HEK293 (cell line): ENCODE measurements around the gene ZFP91.

Source experiments
- GLI4 ChIP-seq: fragments of 450-650 bp; formaldehyde crosslinking; IDR thresholded peaks from 2 replicates; pipeline ENCODE4 v1.5.1; 2016; ENCODE audit warnings: missing biosample characterization, missing genetic modification characterization
- KLF8 ChIP-seq: fragments of 450-650 bp; formaldehyde crosslinking; IDR thresholded peaks from 2 replicates; pipeline ENCODE4 v1.5.1; 2016; ENCODE audit warnings: missing biosample characterization, missing genetic modification characterization
- MYNN ChIP-seq: fragments of 450-650 bp; formaldehyde crosslinking; IDR thresholded peaks from 2 replicates; pipeline ENCODE4 v1.5.1; 2016; ENCODE audit warnings: missing biosample characterization, missing genetic modification characterization, borderline replicate concordance
- PRDM1 ChIP-seq: fragments of 450-650 bp; formaldehyde crosslinking; IDR thresholded peaks from 2 replicates; pipeline ENCODE4; 2016; ENCODE audit warnings: missing biosample characterization, missing genetic modification characterization
- SP3 ChIP-seq: fragments of 450-650 bp; formaldehyde crosslinking; IDR thresholded peaks from 2 replicates; pipeline ENCODE4 v1.5.1; 2016; ENCODE audit warnings: missing biosample characterization, missing genetic modification characterization
- SP7 ChIP-seq: fragments of 450-650 bp; formaldehyde crosslinking; IDR thresholded peaks from 2 replicates; pipeline ENCODE4 v1.5.1; 2016; ENCODE audit warnings: missing biosample characterization, missing genetic modification characterization
- WT1 ChIP-seq: fragments of 450-650 bp; formaldehyde crosslinking; IDR thresholded peaks from 2 replicates; pipeline ENCODE4 v1.5.1; 2016; ENCODE audit warnings: missing biosample characterization, missing genetic modification characterization
- ZEB2 ChIP-seq: fragments of 450-650 bp; formaldehyde crosslinking; IDR thresholded peaks from 2 replicates; pipeline ENCODE4 v1.5.1; 2016; ENCODE audit warnings: missing biosample characterization, missing genetic modification characterization
- ZFHX2 ChIP-seq: fragments of 450-650 bp; formaldehyde crosslinking; conservative IDR thresholded peaks from 2 replicates; pipeline ENCODE4 v1.5.1; 2016; ENCODE audit warnings: missing biosample characterization, missing genetic modification characterization
- ZNF112 ChIP-seq: fragments of 450-650 bp; formaldehyde crosslinking; IDR thresholded peaks from 2 replicates; pipeline ENCODE4 v1.5.0; 2017; ENCODE audit warnings: missing biosample characterization, missing genetic modification characterization
- ZNF169 ChIP-seq: fragments of 450-650 bp; formaldehyde crosslinking; IDR thresholded peaks from 2 replicates; pipeline ENCODE4 v1.5.1; 2016; ENCODE audit warnings: missing biosample characterization, missing genetic modification characterization
- ZNF19 ChIP-seq: fragments of 450-650 bp; formaldehyde crosslinking; IDR thresholded peaks from 2 replicates; pipeline ENCODE4; 2016; ENCODE audit warnings: missing biosample characterization, missing genetic modification characterization, low read depth
- ZNF274 ChIP-seq, 2 experiments: fragments of 200-500 bp in 1 of 2; fragments of 450-650 bp in 1 of 2; sonication (Bioruptor generic) in 1 of 2; formaldehyde crosslinking in 1 of 2; IDR thresholded peaks; 2 replicates each; pipeline versions ENCODE4 v1.5.1 to v1.6.1; 2014 to 2016; ENCODE audit warnings: borderline replicate concordance in 1 of 2, inconsistent platforms in 1 of 2, low read length in 1 of 2, missing biosample characterization in 1 of 2, missing genetic modification characterization in 1 of 2
- ZNF366 ChIP-seq: fragments of 450-650 bp; formaldehyde crosslinking; conservative IDR thresholded peaks from 2 replicates; pipeline ENCODE4 v1.5.1; 2016; ENCODE audit warnings: missing biosample characterization, missing genetic modification characterization
- ZNF404 ChIP-seq: fragments of 450-650 bp; formaldehyde crosslinking; IDR thresholded peaks from 2 replicates; pipeline ENCODE4 v1.5.1; 2017; ENCODE audit warnings: missing biosample characterization, missing genetic modification characterization
- ZNF473 ChIP-seq: fragments of 450-650 bp; formaldehyde crosslinking; IDR thresholded peaks from 2 replicates; pipeline ENCODE4 v1.5.1; 2017; ENCODE audit warnings: missing biosample characterization, missing genetic modification characterization
- ZNF791 ChIP-seq: fragments of 450-650 bp; formaldehyde crosslinking; IDR thresholded peaks from 2 replicates; pipeline ENCODE4 v1.5.1; 2016; ENCODE audit warnings: missing biosample characterization, missing genetic modification characterization
- ZNF830 ChIP-seq: fragments of 450-650 bp; IDR thresholded peaks from 2 replicates; pipeline ENCODE4 v1.5.0; 2018; ENCODE audit warnings: missing biosample characterization, missing genetic modification characterization, low read depth, mild to moderate bottlenecking, moderate library complexity
- ZNF837 ChIP-seq: fragments of 450-650 bp; formaldehyde crosslinking; IDR thresholded peaks from 2 replicates; pipeline ENCODE4 v1.5.1; 2016; ENCODE audit warnings: missing biosample characterization, missing genetic modification characterization
- ZSCAN23 ChIP-seq: fragments of 450-650 bp; formaldehyde crosslinking; IDR thresholded peaks from 2 replicates; pipeline ENCODE4 v1.5.1; 2016; ENCODE audit warnings: missing biosample characterization, missing genetic modification characterization
- TF ChIP-seq, protein P1 (sequence below): fragments of 450-650 bp; formaldehyde crosslinking; IDR thresholded peaks from 2 replicates; pipeline ENCODE4 v1.5.1; 2016; ENCODE audit warnings: missing biosample characterization, missing genetic modification characterization
- TF ChIP-seq, protein P2 (sequence below): fragments of 450-650 bp; formaldehyde crosslinking; IDR thresholded peaks from 2 replicates; pipeline ENCODE4 v1.5.1; 2016; ENCODE audit warnings: missing biosample characterization, missing genetic modification characterization
- TF ChIP-seq, protein P3 (sequence below): fragments of 450-650 bp; formaldehyde crosslinking; IDR thresholded peaks from 2 replicates; pipeline ENCODE4 v1.5.0; 2017; ENCODE audit warnings: missing biosample characterization, missing genetic modification characterization, borderline replicate concordance
- TF ChIP-seq, protein P4 (sequence below): fragments of 450-650 bp; formaldehyde crosslinking; IDR thresholded peaks from 2 replicates; pipeline ENCODE4 v1.5.1; 2016; ENCODE audit warnings: missing biosample characterization, missing genetic modification characterization, borderline replicate concordance
- TF ChIP-seq, protein P5 (sequence below): fragments of 450-650 bp; formaldehyde crosslinking; IDR thresholded peaks from 2 replicates; pipeline ENCODE4 v1.5.1; 2016; ENCODE audit warnings: missing biosample characterization, missing genetic modification characterization
- TF ChIP-seq, protein P6 (sequence below): fragments of 450-650 bp; formaldehyde crosslinking; IDR thresholded peaks from 2 replicates; pipeline ENCODE4 v1.5.1; 2016; ENCODE audit warnings: missing biosample characterization, missing genetic modification characterization, low read depth

ZFP91 gene

DNA sequence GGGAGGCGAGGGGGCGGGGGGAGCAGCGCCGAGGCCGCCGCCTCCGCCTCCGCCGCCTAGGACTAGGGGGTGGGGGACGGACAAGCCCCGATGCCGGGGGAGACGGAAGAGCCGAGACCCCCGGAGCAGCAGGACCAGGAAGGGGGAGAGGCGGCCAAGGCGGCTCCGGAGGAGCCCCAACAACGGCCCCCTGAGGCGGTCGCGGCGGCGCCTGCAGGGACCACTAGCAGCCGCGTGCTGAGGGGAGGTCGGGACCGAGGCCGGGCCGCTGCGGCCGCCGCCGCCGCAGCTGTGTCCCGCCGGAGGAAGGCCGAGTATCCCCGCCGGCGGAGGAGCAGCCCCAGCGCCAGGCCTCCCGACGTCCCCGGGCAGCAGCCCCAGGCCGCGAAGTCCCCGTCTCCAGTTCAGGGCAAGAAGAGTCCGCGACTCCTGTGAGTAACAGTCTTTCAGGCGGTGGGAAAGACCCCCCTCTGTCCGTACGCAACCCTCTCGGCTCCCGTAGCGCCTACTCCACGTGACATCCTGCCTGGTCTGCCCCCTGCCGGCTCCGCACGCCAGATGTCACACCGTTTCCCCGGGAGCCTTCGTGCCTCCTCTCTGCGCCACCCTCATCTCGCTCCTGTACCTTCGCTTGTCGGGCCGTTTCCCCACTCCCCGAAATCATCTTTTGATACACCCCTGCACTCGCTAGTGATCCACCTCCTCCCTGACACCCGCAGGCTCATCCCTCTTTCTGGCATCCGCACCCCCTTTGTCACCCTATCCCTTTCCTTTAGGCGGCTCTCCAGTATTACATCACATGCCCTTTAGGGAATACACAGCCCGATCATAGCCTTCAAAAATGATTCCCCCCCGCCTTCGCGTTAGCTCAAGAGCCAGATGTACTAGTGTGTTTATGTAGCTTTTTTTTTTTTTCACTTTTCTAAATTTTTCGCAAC lies 598 bp downstream of the ZFP91 start (continued):
- TF ChIP-seq, protein P1, sequence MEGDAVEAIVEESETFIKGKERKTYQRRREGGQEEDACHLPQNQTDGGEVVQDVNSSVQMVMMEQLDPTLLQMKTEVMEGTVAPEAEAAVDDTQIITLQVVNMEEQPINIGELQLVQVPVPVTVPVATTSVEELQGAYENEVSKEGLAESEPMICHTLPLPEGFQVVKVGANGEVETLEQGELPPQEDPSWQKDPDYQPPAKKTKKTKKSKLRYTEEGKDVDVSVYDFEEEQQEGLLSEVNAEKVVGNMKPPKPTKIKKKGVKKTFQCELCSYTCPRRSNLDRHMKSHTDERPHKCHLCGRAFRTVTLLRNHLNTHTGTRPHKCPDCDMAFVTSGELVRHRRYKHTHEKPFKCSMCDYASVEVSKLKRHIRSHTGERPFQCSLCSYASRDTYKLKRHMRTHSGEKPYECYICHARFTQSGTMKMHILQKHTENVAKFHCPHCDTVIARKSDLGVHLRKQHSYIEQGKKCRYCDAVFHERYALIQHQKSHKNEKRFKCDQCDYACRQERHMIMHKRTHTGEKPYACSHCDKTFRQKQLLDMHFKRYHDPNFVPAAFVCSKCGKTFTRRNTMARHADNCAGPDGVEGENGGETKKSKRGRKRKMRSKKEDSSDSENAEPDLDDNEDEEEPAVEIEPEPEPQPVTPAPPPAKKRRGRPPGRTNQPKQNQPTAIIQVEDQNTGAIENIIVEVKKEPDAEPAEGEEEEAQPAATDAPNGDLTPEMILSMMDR: peak; percentile 97
- TF ChIP-seq SP7 (tag by site-specific recombination) (peak; percentile 80), WT1 (tag by site-specific recombination) (peak; percentile 69; the same call in 1 of the 2 replicates), ZNF837 (tag by site-specific recombination) (no peak), ZNF791 (tag by site-specific recombination) (no peak), SP3 (tag by site-specific recombination) (peak; percentile 52), MYNN (tag by site-specific recombination) (no peak), ZSCAN23 (0 out of 2 replicates have a peak, but pooled peaks have one; percentile 15), ZNF473 (tag by site-specific recombination) (no peak), ZNF169 (tag by site-specific recombination) (no peak), PRDM1 (tag by site-specific recombination) (peak; percentile 68), ZNF19 (tag by site-specific recombination) (no peak), KLF8 (tag by site-specific recombination) (peak; percentile 77), GLI4 (0 out of 2 replicates have a peak, but pooled peaks have one; percentile 32), ZNF274 (IDR thresholded peaks at IDR 0.05; ENCODE audit: low read length) (no peak), ZNF274 (tag by site-specific recombination; IDR thresholded peaks at IDR 0.05; ENCODE audit: borderline replicate concordance) (no peak), ZNF830 (no peak), ZNF112 (tag by site-specific recombination) (no peak), ZNF366 (tag by site-specific recombination) (peak; percentile 97), ZEB2 (tag by site-specific recombination) (peak; percentile 96), ZNF404 (tag by site-specific recombination) (no peak), ZFHX2 (tag by site-specific recombination) (no peak; the same call in 1 of the 2 replicates)
- TF ChIP-seq, protein P2, sequence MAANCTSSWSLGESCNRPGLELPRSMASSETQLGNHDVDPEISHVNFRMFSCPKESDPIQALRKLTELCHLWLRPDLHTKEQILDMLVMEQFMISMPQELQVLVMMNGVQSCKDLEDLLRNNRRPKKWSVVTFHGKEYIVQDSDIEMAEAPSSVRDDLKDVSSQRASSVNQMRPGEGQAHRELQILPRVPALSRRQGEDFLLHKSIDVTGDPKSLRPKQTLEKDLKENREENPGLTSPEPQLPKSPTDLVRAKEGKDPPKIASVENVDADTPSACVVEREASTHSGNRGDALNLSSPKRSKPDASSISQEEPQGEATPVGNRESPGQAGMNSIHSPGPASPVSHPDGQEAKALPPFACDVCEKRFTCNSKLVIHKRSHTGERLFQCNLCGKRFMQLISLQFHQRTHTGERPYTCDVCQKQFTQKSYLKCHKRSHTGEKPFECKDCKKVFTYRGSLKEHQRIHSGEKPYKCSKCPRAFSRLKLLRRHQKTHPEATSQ (tag by site-specific recombination): no peak
- TF ChIP-seq, protein P3, sequence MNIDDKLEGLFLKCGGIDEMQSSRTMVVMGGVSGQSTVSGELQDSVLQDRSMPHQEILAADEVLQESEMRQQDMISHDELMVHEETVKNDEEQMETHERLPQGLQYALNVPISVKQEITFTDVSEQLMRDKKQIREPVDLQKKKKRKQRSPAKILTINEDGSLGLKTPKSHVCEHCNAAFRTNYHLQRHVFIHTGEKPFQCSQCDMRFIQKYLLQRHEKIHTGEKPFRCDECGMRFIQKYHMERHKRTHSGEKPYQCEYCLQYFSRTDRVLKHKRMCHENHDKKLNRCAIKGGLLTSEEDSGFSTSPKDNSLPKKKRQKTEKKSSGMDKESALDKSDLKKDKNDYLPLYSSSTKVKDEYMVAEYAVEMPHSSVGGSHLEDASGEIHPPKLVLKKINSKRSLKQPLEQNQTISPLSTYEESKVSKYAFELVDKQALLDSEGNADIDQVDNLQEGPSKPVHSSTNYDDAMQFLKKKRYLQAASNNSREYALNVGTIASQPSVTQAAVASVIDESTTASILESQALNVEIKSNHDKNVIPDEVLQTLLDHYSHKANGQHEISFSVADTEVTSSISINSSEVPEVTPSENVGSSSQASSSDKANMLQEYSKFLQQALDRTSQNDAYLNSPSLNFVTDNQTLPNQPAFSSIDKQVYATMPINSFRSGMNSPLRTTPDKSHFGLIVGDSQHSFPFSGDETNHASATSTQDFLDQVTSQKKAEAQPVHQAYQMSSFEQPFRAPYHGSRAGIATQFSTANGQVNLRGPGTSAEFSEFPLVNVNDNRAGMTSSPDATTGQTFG: no peak
- TF ChIP-seq, protein P4, sequence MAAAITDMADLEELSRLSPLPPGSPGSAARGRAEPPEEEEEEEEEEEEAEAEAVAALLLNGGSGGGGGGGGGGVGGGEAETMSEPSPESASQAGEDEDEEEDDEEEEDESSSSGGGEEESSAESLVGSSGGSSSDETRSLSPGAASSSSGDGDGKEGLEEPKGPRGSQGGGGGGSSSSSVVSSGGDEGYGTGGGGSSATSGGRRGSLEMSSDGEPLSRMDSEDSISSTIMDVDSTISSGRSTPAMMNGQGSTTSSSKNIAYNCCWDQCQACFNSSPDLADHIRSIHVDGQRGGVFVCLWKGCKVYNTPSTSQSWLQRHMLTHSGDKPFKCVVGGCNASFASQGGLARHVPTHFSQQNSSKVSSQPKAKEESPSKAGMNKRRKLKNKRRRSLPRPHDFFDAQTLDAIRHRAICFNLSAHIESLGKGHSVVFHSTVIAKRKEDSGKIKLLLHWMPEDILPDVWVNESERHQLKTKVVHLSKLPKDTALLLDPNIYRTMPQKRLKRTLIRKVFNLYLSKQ (tag by site-specific recombination): no peak
- TF ChIP-seq, protein P5, sequence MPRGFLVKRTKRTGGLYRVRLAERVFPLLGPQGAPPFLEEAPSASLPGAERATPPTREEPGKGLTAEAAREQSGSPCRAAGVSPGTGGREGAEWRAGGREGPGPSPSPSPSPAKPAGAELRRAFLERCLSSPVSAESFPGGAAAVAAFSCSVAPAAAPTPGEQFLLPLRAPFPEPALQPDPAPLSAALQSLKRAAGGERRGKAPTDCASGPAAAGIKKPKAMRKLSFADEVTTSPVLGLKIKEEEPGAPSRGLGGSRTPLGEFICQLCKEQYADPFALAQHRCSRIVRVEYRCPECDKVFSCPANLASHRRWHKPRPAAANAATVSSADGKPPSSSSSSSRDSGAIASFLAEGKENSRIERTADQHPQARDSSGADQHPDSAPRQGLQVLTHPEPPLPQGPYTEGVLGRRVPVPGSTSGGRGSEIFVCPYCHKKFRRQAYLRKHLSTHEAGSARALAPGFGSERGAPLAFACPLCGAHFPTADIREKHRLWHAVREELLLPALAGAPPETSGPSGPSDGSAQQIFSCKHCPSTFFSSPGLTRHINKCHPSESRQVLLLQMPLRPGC (tag by site-specific recombination): peak; percentile 55; the same call in 1 of the 2 replicates
- TF ChIP-seq, protein P6, sequence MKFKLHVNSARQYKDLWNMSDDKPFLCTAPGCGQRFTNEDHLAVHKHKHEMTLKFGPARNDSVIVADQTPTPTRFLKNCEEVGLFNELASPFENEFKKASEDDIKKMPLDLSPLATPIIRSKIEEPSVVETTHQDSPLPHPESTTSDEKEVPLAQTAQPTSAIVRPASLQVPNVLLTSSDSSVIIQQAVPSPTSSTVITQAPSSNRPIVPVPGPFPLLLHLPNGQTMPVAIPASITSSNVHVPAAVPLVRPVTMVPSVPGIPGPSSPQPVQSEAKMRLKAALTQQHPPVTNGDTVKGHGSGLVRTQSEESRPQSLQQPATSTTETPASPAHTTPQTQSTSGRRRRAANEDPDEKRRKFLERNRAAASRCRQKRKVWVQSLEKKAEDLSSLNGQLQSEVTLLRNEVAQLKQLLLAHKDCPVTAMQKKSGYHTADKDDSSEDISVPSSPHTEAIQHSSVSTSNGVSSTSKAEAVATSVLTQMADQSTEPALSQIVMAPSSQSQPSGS (tag by site-specific recombination): peak; percentile 53; the same call in 1 of the 2 replicates
